Measurements from ENCODE around the gene DEFB121.

DNA sequence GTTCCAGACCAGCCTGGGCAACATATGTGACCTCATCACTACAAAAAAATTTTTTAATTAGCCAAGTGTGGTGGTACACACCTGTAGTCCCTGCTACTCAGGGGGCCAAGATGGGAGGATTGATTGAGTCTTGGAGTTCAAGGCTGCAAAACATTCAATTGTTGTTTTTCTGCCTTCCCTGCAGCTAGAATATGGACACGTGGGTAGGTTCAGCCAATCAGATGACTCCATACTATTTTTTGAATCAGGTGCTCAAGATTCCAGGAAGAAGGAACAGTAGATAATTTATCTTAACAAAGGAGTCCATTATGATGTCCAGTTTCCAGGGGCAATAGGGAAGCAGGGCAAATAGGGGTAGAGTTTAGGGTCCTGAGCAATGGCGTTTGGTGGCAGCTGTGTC lies 13.2 kb downstream of the DEFB121 start:
- TF ChIP-seq, protein P1, sequence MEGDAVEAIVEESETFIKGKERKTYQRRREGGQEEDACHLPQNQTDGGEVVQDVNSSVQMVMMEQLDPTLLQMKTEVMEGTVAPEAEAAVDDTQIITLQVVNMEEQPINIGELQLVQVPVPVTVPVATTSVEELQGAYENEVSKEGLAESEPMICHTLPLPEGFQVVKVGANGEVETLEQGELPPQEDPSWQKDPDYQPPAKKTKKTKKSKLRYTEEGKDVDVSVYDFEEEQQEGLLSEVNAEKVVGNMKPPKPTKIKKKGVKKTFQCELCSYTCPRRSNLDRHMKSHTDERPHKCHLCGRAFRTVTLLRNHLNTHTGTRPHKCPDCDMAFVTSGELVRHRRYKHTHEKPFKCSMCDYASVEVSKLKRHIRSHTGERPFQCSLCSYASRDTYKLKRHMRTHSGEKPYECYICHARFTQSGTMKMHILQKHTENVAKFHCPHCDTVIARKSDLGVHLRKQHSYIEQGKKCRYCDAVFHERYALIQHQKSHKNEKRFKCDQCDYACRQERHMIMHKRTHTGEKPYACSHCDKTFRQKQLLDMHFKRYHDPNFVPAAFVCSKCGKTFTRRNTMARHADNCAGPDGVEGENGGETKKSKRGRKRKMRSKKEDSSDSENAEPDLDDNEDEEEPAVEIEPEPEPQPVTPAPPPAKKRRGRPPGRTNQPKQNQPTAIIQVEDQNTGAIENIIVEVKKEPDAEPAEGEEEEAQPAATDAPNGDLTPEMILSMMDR (optimal IDR thresholded peaks at IDR 0.05 in 1 of 3, IDR thresholded peaks at IDR 0.05 in 1 of 3, conservative IDR thresholded peaks at IDR 0.05 in 1 of 3; ENCODE audit: extremely low read depth in 1 of 3, insufficient read depth in 2 of 3, low read length in 3 of 3) = no peak
- TF ChIP-seq EZH2 (IDR thresholded peaks at IDR 0.05; ENCODE audit: low read length) = no peak

All from keratinocyte (primary cell).